Glutamatergic neuron (in vitro differentiated cells): ENCODE data around the gene ZNF181. TPM values are rescaled to one million over a fixed set of nuclear protein-coding genes. Genes with fewer than 3 reads are reported as not detected.

Experiments
- DNase-seq: peaks from one replicate; pipeline ENCODE4 v3.0.0; 2022
- H3K27ac Mint-ChIP-seq: one replicate; pipeline ENCODE4 v1.8.0; 2020; ENCODE audit warnings: mild to moderate bottlenecking, mixed read lengths, inconsistent platforms; ENCODE audit not compliant: unreplicated experiment
- H3K27me3 Mint-ChIP-seq: one replicate; pipeline ENCODE4 v1.8.0; 2020; ENCODE audit warnings: mild to moderate bottlenecking, moderate library complexity, mixed read lengths, inconsistent platforms; ENCODE audit not compliant: unreplicated experiment
- H3K36me3 Mint-ChIP-seq: one replicate; pipeline ENCODE4 v1.8.0; 2020; ENCODE audit warnings: mild to moderate bottlenecking, mixed read lengths, inconsistent platforms; ENCODE audit not compliant: unreplicated experiment
- H3K4me1 Mint-ChIP-seq: one replicate; pipeline ENCODE4 v1.8.0; 2020; ENCODE audit warnings: mild to moderate bottlenecking, low read depth, mixed read lengths, inconsistent platforms; ENCODE audit not compliant: unreplicated experiment
- H3K4me3 Mint-ChIP-seq: one replicate; pipeline ENCODE4 v1.8.0; 2020; ENCODE audit warnings: mild to moderate bottlenecking, mixed read lengths, inconsistent platforms; ENCODE audit not compliant: unreplicated experiment
- H3K9me3 Mint-ChIP-seq: one replicate; pipeline ENCODE4 v1.8.0; 2020; ENCODE audit warnings: mild to moderate bottlenecking, moderate library complexity, mixed read lengths, inconsistent platforms; ENCODE audit not compliant: unreplicated experiment
- total RNA-seq: library from RNA; stranded (reverse); fragmentation: NEBNext Ultra II Directional; extraction: Animal tissue kit (Norgen Biotek cat#: 25700); gene quantifications from one replicate; pipeline ENCODE4 v1.2.1, GENCODE V29; 2021; ENCODE audit not compliant: unreplicated experiment
- TF ChIP-seq, protein P1 (sequence below): fragments of 200-600 bp; sonication (generic); IDR thresholded peaks from one replicate; pipeline ENCODE4 v1.5.0; 2021; ENCODE audit not compliant: partially characterized antibody, unreplicated experiment

The ZNF181 gene
- total RNA-seq, 1 donor from 2014 or later: 11.4 TPM

DNA sequence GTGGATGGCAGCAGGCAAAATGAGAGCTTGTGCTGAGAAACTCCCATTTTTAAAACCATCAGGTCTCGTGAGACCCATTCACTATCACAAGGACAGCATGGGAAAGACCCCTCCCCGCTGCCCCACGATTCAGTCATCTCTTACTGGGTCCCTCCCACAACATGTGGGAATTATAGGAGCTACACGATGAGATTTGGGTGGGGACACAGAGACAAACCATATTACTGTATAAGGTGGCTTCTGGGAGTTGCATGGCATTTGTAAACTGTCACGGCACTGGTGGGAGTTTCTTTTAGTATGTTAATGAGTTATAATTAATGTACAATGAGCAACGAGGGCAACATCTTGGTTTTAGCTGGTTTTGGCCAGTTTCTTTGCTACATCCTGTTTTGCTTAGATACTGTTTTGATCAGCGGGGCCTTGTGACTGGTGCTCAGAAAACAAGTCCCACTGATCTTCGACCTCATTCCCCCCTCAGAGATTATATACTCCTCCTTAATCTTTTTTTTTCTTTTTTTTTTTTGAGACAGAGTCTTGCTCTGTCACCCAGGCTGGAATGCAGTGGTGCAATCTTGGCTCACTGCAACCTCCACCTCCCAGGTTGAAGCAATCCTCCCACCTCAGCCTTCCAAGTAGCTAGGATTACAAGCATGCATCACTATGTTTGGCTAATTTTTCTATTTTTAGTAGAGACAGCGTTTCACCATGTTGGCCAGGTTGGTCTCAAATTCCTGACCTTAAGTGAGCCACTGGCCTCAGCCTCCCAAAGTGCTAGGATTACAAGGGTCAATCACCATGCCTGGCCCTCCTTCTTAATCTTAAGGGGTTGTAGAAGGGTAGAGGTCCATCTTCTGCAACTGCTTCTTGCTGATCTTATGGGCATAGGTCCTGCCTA is 60.3 kb downstream of the ZNF181 start:
- Mint-ChIP-seq H3K4me1 (no peaks in the 10 kb centered on the region), H3K27ac (no peak overlapping the region), H3K27me3 (peaks cover 2% of the 10 kb centered on the region), H3K9me3 (peaks cover 3% of the 10 kb centered on the region), H3K4me3 (no peak overlapping the region), H3K36me3 (peaks cover 6% of the 10 kb centered on the region)
- no peak for DNase-seq
- TF ChIP-seq, protein P1, sequence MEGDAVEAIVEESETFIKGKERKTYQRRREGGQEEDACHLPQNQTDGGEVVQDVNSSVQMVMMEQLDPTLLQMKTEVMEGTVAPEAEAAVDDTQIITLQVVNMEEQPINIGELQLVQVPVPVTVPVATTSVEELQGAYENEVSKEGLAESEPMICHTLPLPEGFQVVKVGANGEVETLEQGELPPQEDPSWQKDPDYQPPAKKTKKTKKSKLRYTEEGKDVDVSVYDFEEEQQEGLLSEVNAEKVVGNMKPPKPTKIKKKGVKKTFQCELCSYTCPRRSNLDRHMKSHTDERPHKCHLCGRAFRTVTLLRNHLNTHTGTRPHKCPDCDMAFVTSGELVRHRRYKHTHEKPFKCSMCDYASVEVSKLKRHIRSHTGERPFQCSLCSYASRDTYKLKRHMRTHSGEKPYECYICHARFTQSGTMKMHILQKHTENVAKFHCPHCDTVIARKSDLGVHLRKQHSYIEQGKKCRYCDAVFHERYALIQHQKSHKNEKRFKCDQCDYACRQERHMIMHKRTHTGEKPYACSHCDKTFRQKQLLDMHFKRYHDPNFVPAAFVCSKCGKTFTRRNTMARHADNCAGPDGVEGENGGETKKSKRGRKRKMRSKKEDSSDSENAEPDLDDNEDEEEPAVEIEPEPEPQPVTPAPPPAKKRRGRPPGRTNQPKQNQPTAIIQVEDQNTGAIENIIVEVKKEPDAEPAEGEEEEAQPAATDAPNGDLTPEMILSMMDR: no peak

Other genes starting within 250 kb of the ZNF181 start
- gene SCGB2B2, start 57.1 kb upstream of the ZNF181 start, total RNA-seq: 1.2 TPM
- 38.8 TPM for gene ZNF302, start 56.6 kb upstream of the ZNF181 start, total RNA-seq
- gene ZNF599, start 39.0 kb downstream of the ZNF181 start, total RNA-seq: 8.2 TPM
- gene ZNF30, start 192.7 kb downstream of the ZNF181 start, total RNA-seq: 7.4 TPM
- 6.4 TPM for gene ZNF792, start 230.0 kb downstream of the ZNF181 start, total RNA-seq